MM.1S (cell line): ENCODE measurements around the gene KRT6C.

ENCODE experiments used
- DNase-seq: peaks from one replicate; pipeline ENCODE4 v3.0.0-alpha.2; 2015
- H2AFZ ChIP-seq: fragments of 300-600 bp; sonication (generic); 2 replicates; pipeline ENCODE4 v1.6.0; 2016; ENCODE audit warnings: antibody characterized with exemption, low read length
- H3F3A ChIP-seq: fragments of 300-600 bp; sonication (generic); 2 replicates; pipeline ENCODE4 v1.6.1; 2016; ENCODE audit warnings: mild to moderate bottlenecking, antibody characterized with exemption, low read length, moderate library complexity, mixed read lengths; ENCODE audit not compliant: insufficient read depth
- H3K27ac ChIP-seq: fragments of 300-600 bp; sonication (generic); 2 replicates; pipeline ENCODE4 v1.5.1; 2016; ENCODE audit warnings: mild to moderate bottlenecking, low read length
- H3K27me3 ChIP-seq: fragments of 300-600 bp; sonication (generic); replicated peaks from 2 replicates; pipeline ENCODE4 v1.6.0; 2016; ENCODE audit warnings: low read length; ENCODE audit not compliant: insufficient read depth
- H3K36me3 ChIP-seq: fragments of 300-600 bp; sonication (generic); replicated peaks from 2 replicates; pipeline ENCODE4 v1.6.1; 2016; ENCODE audit warnings: mild to moderate bottlenecking, low read length, mixed read lengths; ENCODE audit not compliant: insufficient read depth
- H3K4me1 ChIP-seq: fragments of 300-600 bp; sonication (generic); 2 replicates; pipeline ENCODE4 v1.6.1; 2016; ENCODE audit warnings: low read length, mixed read lengths
- H3K4me2 ChIP-seq: fragments of 300-600 bp; sonication (generic); 2 replicates; pipeline ENCODE4 v1.6.0; 2016; ENCODE audit warnings: low read depth, low read length
- H3K4me3 ChIP-seq: fragments of 300-600 bp; sonication (generic); 2 replicates; pipeline ENCODE4 v1.5.1; 2016; ENCODE audit warnings: low read length, mixed read lengths
- H3K79me2 ChIP-seq: fragments of 300-600 bp; sonication (generic); 2 replicates; pipeline ENCODE4 v1.6.1; 2016; ENCODE audit warnings: mixed run types, low read length, mixed read lengths
- H3K9ac ChIP-seq: fragments of 300-600 bp; sonication (generic); 2 replicates; pipeline ENCODE4 v1.6.1; 2016; ENCODE audit warnings: low read length, mixed read lengths
- H3K9me2 ChIP-seq: fragments of 300-600 bp; sonication (generic); replicated peaks from 2 replicates; pipeline ENCODE4 v1.6.1; 2016; ENCODE audit warnings: mild to moderate bottlenecking, low read length, mixed read lengths; ENCODE audit not compliant: insufficient read depth
- H3K9me3 ChIP-seq: fragments of 300-600 bp; sonication (generic); replicated peaks from 2 replicates; pipeline ENCODE4 v1.6.1; 2016; ENCODE audit warnings: mild to moderate bottlenecking, low read length, mixed read lengths; ENCODE audit not compliant: insufficient read depth
- H4K20me1 ChIP-seq: fragments of 300-600 bp; sonication (generic); 2 replicates; pipeline ENCODE4 v1.6.1; 2016; ENCODE audit warnings: mild to moderate bottlenecking, low read length, moderate library complexity, mixed read lengths; ENCODE audit not compliant: insufficient read depth
- CTCF ChIP-seq: fragments of 300-600 bp; sonication (generic); IDR thresholded peaks from 2 replicates; pipeline ENCODE4 v1.5.1; 2016; ENCODE audit warnings: antibody characterized with exemption, low read length, mixed read lengths
- EZH2 ChIP-seq: fragments of 300-600 bp; sonication (generic); optimal IDR thresholded peaks from 2 replicates; pipeline ENCODE3; 2017; ENCODE audit warnings: low read depth, mild to moderate bottlenecking, antibody characterized with exemption, low read length, mixed read lengths
- EZH2phosphoT487 ChIP-seq: fragments of 300-600 bp; sonication (generic); IDR thresholded peaks from 2 replicates; pipeline ENCODE4 v1.6.1; 2018; ENCODE audit warnings: antibody characterized with exemption, low read length

KRT6C gene

GRCh38 chr12:52518574-52519386, 45.2 kb upstream of the KRT6C start:
- no peaks in the 10 kb centered on the region for H3K79me2 ChIP-seq
- DNase-seq, result no peak
- H3K4me3 ChIP-seq, result no peak overlapping the region
- no peaks in the 10 kb centered on the region for H4K20me1 ChIP-seq
- no peak overlapping the region for H2AFZ ChIP-seq
- H3K9me2 ChIP-seq, result no peaks in the 10 kb centered on the region
- H3K4me2 ChIP-seq, result no peak overlapping the region
- H3K9ac ChIP-seq, result no peak overlapping the region
- no peaks in the 10 kb centered on the region for H3K4me1 ChIP-seq
- no peaks in the 10 kb centered on the region for H3K9me3 ChIP-seq
- no peaks in the 10 kb centered on the region for H3K36me3 ChIP-seq
- no peaks in the 10 kb centered on the region for H3F3A ChIP-seq
- H3K27me3 ChIP-seq, result peaks cover 76% of the 10 kb centered on the region
- no peak overlapping the region for H3K27ac ChIP-seq
- TF ChIP-seq CTCF, result no peak
- TF ChIP-seq EZH2phosphoT487, result no peak
- TF ChIP-seq EZH2, result no peak

GRCh38 chr12:52517888-52518287, 44.3 kb upstream of the KRT6C start:
- TF ChIP-seq EZH2 (no peak), EZH2phosphoT487 (no peak), CTCF (no peak)
- Histone ChIP-seq H3K9me3 (no peaks in the 10 kb centered on the region), H3K27ac (no peak overlapping the region), H3K4me2 (no peak overlapping the region), H4K20me1 (no peaks in the 10 kb centered on the region), H2AFZ (no peak overlapping the region), H3K4me3 (no peak overlapping the region), H3K79me2 (no peaks in the 10 kb centered on the region), H3K9ac (no peak overlapping the region), H3K9me2 (no peaks in the 10 kb centered on the region), H3K27me3 (peaks cover 67% of the 10 kb centered on the region), H3K4me1 (no peaks in the 10 kb centered on the region), H3K36me3 (no peaks in the 10 kb centered on the region), H3F3A (no peaks in the 10 kb centered on the region)
- DNase-seq, result no peak

GRCh38 chr12:52517005-52517835, 43.6 kb upstream of the KRT6C start:
- DNase-seq, result no peak
- Histone ChIP-seq H3K27me3 (peaks cover 64% of the 10 kb centered on the region), H3K9me3 (no peaks in the 10 kb centered on the region), H3K4me1 (no peaks in the 10 kb centered on the region), H2AFZ (no peak overlapping the region), H3K4me3 (no peak overlapping the region), H3K4me2 (no peak overlapping the region), H4K20me1 (no peaks in the 10 kb centered on the region), H3K27ac (no peak overlapping the region), H3K79me2 (no peaks in the 10 kb centered on the region), H3K9me2 (no peaks in the 10 kb centered on the region), H3F3A (no peaks in the 10 kb centered on the region), H3K36me3 (no peaks in the 10 kb centered on the region), H3K9ac (no peak overlapping the region)
- TF ChIP-seq EZH2phosphoT487 (no peak), CTCF (no peak), EZH2 (no peak)
